Heart right ventricle (tissue), 16 donors: Measurements from ENCODE around the gene ANKFN1. TPM values are rescaled to one million over a fixed set of nuclear protein-coding genes. Genes with fewer than 3 reads are reported as not detected.

ENCODE experiments used
- ATAC-seq, 8 donors: fragments of 200-7000 bp; cut with Tn5 transposase; one replicate each; pipeline ENCODE4 v1.9.1; 2020; ENCODE audit warnings: mild to moderate bottlenecking in 8 of 8, moderate library complexity in 8 of 8, moderate number of reproducible peaks in 1 of 8
- DNase-seq, 2 donors: peaks; one replicate each; pipeline ENCODE4 v3.0.0-alpha.2; 2020
- H3K27ac ChIP-seq, 10 donors: fragments of 200-600 bp; sonication (generic) in 2 of 10; one replicate each; pipeline versions ENCODE4 v1.5.0 to v1.8.0; 2020 to 2022; ENCODE audit warnings: mild to moderate bottlenecking in 3 of 10
- H3K27me3 ChIP-seq, 7 donors: fragments of 200-600 bp; one replicate each; pipeline ENCODE4 v1.8.0; 2021 to 2022; ENCODE audit warnings: mild to moderate bottlenecking in 2 of 7
- H3K36me3 ChIP-seq, 9 donors: fragments of 200-600 bp; sonication (generic) in 1 of 9; one replicate each; pipeline versions ENCODE4 v1.5.0 to v1.8.0; 2020 to 2022; ENCODE audit warnings: mild to moderate bottlenecking in 2 of 9
- H3K4me1 ChIP-seq, 9 donors: fragments of 200-600 bp; sonication (generic) in 1 of 9; one replicate each; pipeline versions ENCODE4 v1.5.0 to v1.8.0; 2020 to 2022; ENCODE audit warnings: mild to moderate bottlenecking in 4 of 9
- H3K4me3 ChIP-seq, 10 donors: fragments of 200-600 bp; sonication (generic) in 2 of 10; one replicate each; pipeline versions ENCODE4 v1.5.0 to v1.8.0; 2020 to 2022; ENCODE audit warnings: mild to moderate bottlenecking in 7 of 10, moderate library complexity in 2 of 10
- H3K9me3 ChIP-seq, 11 donors: fragments of 200-600 bp in 10 of 11; sonication (generic) in 2 of 11; one replicate each; pipeline versions ENCODE4 v1.5.0 to v1.8.0; 2013 to 2022; ENCODE audit warnings: mild to moderate bottlenecking in 2 of 11, control low read depth in 1 of 11, moderate library complexity in 1 of 11
- WGBS, 2 donors: extraction: QIAGEN DNeasy Blood & Tissue Kit; methylation state at CpG; one replicate each; pipeline ENCODE4 v1.1.7; 2013; ENCODE audit warnings: inconsistent platforms in 1 of 2; 5-methylcytosine and 5-hydroxymethylcytosine counted together
- intact Hi-C, 10 donors: fragments of 100-400 bp; cut with DNase I; formaldehyde crosslinking; loops; one replicate each; pipeline versions ENCODE4 v1.11.1 to v1.14.2; 2022
- polyA plus RNA-seq, 2 donors: library from polyadenylated mRNA; stranded (reverse); fragments of 200-250 nt; gene quantifications; one replicate each; pipeline ENCODE4 v1.2.3, GENCODE V29; 2013
- total RNA-seq, 10 donors: library from RNA; stranded (reverse); fragmentation: NEBNext Ultra II Directional in 3 of 10; extraction: Animal tissue kit (Norgen Biotek cat#: 25700) in 3 of 10; gene quantifications; one replicate each; pipeline versions ENCODE4 v1.2.1 to v1.2.4, GENCODE V29; 2021 to 2023
- TF ChIP-seq, protein P1 (sequence below), 9 donors: fragments of 200-600 bp; sonication (generic) in 2 of 9; IDR thresholded peaks; one replicate each; pipeline versions ENCODE4 v1.5.0 to v1.8.0; 2021 to 2022; ENCODE audit warnings: antibody characterized with exemption in 9 of 9, mild to moderate bottlenecking in 5 of 9, moderate library complexity in 1 of 9
- donor health status: Arrhythmogenic right ventricular cardiomyopathy.
- donor health status: ischemic (EF 13 %, LVEDD 7.1; RV severe dilation, severe dysfunction).
- donor health status: healthy with polysubstance abuse.
- donor health status: DM: no; HTN: yes; CAD: no.
- donor health status: DM: no; HTN: no; CAD: no.
- donor health status: ischemic (EF 25% LVEDD 6.9; RV normal size, moderate dysfunction).
- donor health status: ischemic (EF 25% LVEDD 5.7; RV mildly dilated, moderate dysfunction).
- donor health status: healthy.
- donor health status: DM: yes; HTN: yes; CAD: no.
- donor health status: Ischemic cardiomyopathy.
- donor health status: ischemic (EF 35%, LVEDD 5.7; RV mildly dilated, moderate dysfunction).
- donor health status: nonischemic (EF 11% LVEDD 7.7; RV severe dilation, severe dysfunction).
- donor health status: DM: yes; HTN: yes; CAD: no.
- donor health status: PGD.
- donor health status: ischemic (EF 29% LVEDD 5.4; RV normal size, mild dysfunction).
- donor health status: nonischemic (EF 23%, LVEDD 6.1; RV moderate dilation, normal function).

ANKFN1 gene
- total and polyA plus RNA-seq, 12 donors, result 0.01 to 0.38 TPM; not detected in 10

DNA sequence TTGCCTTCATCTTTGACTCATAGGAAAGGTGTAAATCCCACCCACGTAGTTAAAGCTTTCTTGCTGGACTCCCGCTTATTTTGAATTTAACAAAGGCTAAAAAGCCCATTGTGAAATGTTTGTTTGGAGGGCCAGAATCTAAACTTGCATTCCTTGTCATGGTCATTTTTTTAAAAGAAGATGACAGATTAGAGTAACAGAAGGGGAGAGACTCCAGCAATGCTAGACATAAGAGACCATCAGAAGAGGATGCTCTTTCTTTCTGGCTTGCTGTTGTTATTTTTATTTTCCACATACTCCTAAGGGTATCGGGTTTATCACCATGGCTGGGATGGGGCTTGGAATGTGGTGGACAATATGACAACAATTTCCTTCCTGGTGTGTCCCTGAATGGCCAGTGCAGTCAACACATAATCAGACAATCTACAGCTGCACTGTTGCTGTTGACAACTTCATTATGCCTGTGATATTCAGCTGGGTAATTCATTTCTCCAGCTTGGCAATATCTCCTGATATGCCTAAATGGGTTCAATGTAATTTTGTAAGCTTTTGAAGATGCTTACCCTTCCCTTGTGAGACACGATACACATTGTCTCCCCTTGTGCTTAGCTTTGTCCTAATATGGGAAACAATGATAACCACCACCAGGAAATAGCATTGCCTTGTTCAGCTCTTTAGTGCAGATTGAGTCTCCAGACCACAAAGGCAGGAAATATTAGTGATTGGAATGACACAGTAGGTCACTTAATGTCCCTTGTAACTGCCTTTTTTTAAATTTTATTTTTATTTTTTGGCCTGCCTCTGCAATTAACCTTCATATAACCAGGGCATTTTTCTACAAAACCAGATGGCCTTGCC is 164.3 kb downstream of the ANKFN1 start:
- Histone ChIP-seq H3K27me3 (peaks cover 0 to 36% (median 10%) of the 10 kb centered on the region in 7 donors), H3K27ac (no peak overlapping the region), H3K4me1 (peaks cover 0 to 28% (median 0%) of the 10 kb centered on the region in 9 donors), H3K36me3 (no peaks in the 10 kb centered on the region), H3K4me3 (no peak overlapping the region), H3K9me3 (no peaks in the 10 kb centered on the region)
- TF ChIP-seq, protein P1, sequence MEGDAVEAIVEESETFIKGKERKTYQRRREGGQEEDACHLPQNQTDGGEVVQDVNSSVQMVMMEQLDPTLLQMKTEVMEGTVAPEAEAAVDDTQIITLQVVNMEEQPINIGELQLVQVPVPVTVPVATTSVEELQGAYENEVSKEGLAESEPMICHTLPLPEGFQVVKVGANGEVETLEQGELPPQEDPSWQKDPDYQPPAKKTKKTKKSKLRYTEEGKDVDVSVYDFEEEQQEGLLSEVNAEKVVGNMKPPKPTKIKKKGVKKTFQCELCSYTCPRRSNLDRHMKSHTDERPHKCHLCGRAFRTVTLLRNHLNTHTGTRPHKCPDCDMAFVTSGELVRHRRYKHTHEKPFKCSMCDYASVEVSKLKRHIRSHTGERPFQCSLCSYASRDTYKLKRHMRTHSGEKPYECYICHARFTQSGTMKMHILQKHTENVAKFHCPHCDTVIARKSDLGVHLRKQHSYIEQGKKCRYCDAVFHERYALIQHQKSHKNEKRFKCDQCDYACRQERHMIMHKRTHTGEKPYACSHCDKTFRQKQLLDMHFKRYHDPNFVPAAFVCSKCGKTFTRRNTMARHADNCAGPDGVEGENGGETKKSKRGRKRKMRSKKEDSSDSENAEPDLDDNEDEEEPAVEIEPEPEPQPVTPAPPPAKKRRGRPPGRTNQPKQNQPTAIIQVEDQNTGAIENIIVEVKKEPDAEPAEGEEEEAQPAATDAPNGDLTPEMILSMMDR (IDR thresholded peaks at IDR 0.05), result no peak
- ATAC-seq (peak; percentile 39 to 89 (median 70)), DNase-seq (no peak)
- 39 to 44% methylated on average over 4 of the region's 4 CpGs for WGBS, 2 donors
- intact Hi-C loops, result loop anchor here in 2 of 10 donors (5.0 to 10.0 kb wide), 3 partner anchors 190 to 463 kb away; no protein-coding TSS in a partner anchor

DNA sequence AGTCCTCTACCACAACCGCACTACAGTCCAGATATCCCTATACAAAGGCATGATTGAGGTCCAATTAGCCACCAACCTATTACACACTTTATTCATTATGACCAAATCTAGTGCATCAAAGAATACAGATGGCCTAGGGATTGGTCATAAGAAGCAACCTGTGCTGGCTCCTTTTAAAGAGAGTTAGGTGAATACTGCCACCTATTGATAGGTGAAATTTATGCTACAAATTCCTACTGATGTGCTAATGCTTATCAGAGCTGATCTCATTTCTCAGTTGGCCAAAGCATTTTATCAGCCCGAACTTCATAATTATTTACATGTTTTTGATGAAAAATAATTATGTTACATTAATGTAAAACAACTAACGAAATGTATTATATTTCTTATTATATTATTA is 166.3 kb downstream of the ANKFN1 start:
- WGBS, 2 donors, result 47 to 50% methylated on average over 3 of the region's 3 CpGs
- DNase-seq (no peak), ATAC-seq (peak in 1 of 8 donors; percentile 41)
- intact Hi-C loops, result loop anchor here in 2 of 10 donors (5.0 to 10.0 kb wide), 3 partner anchors 192 to 465 kb away; no protein-coding TSS in a partner anchor
- TF ChIP-seq, protein P1 (IDR thresholded peaks at IDR 0.05), result peak in 8 of 9 donors; percentile 14 to 60 (median 53)
- Histone ChIP-seq H3K27ac (no peak overlapping the region), H3K4me1 (peaks cover 0 to 37% (median 0%) of the 10 kb centered on the region in 9 donors), H3K4me3 (no peak overlapping the region), H3K36me3 (no peaks in the 10 kb centered on the region), H3K9me3 (no peaks in the 10 kb centered on the region), H3K27me3 (peaks cover 0 to 29% (median 10%) of the 10 kb centered on the region in 7 donors)

DNA sequence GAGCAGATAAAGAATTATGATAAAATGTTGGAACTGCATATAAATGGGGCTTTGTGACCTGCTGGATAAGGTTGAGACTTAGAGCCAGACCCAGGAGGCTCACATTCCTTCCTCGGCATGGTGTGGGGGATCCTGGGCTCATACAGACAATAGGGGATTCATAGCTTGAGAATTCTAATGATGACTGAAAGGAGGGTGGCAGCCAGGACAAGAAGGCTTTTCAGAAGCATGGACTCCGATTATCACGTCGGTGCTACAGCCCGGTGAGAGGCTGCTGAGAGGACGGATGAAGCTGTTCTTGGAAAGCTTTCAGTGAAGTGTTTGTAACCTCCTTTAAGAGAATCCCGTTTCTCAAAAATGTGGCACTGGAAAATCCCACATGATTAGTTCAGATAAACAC is 167.2 kb downstream of the ANKFN1 start:
- ATAC-seq, result no peak
- H3K36me3 ChIP-seq, result no peaks in the 10 kb centered on the region
- no peak for DNase-seq
- intact Hi-C loops, result loop anchor here in 2 of 10 donors (10.0 kb wide), 2 partner anchors 466 to 476 kb away; no protein-coding TSS in a partner anchor
- peaks cover 0 to 30% (median 10%) of the 10 kb centered on the region in 7 donors for H3K27me3 ChIP-seq
- H3K4me3 ChIP-seq, result no peak overlapping the region
- no peak overlapping the region for H3K27ac ChIP-seq
- TF ChIP-seq, protein P1 (IDR thresholded peaks at IDR 0.05), result no peak
- WGBS, 2 donors, result 15% methylated on average over 7 of the region's 7 CpGs
- H3K9me3 ChIP-seq, result no peaks in the 10 kb centered on the region
- H3K4me1 ChIP-seq, result peaks cover 0 to 37% (median 0%) of the 10 kb centered on the region in 9 donors

DNA sequence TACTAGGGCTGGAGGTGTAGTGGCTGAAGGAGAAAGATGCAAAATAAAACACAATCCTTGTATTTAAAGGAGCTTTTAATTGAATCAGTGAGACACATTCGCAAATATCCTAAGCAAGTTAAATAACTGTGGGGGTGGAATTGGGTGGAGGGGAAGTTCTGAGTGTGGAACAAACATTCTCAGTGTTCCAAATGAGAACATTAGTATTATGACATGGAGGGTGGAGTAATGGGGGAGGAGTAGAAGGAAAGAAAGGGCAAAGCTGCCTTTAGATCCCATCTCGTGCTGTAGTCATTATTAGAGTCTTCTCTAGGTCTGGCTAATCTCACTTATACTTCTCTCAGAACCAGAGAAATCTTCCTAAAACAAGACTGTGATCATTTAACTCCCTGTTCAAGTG is 169.7 kb downstream of the ANKFN1 start:
- intact Hi-C loops, result loop anchor here in 2 of 10 donors (10.0 kb wide), 2 partner anchors 468 to 478 kb away; no protein-coding TSS in a partner anchor
- Histone ChIP-seq H3K27ac (no peak overlapping the region), H3K27me3 (peaks cover 0 to 35% (median 10%) of the 10 kb centered on the region in 7 donors), H3K4me1 (peaks cover 0 to 29% (median 0%) of the 10 kb centered on the region in 9 donors), H3K36me3 (no peaks in the 10 kb centered on the region), H3K4me3 (no peak overlapping the region), H3K9me3 (no peaks in the 10 kb centered on the region)
- WGBS, 2 donors, result 42 to 52% methylated on average over 2 of the region's 2 CpGs
- TF ChIP-seq, protein P1 (IDR thresholded peaks at IDR 0.05), result no peak
- ATAC-seq, result peak in 2 of 8 donors; percentile 41 to 75
- no peak for DNase-seq
